ENCODE results near the gene NFIX. TPM values are rescaled to one million over a fixed set of nuclear protein-coding genes. Genes with fewer than 3 reads are reported as not detected.

Gene NFIX
- total RNA-seq, 1 donor from 2014 or later = 6.7 TPM

DNA sequence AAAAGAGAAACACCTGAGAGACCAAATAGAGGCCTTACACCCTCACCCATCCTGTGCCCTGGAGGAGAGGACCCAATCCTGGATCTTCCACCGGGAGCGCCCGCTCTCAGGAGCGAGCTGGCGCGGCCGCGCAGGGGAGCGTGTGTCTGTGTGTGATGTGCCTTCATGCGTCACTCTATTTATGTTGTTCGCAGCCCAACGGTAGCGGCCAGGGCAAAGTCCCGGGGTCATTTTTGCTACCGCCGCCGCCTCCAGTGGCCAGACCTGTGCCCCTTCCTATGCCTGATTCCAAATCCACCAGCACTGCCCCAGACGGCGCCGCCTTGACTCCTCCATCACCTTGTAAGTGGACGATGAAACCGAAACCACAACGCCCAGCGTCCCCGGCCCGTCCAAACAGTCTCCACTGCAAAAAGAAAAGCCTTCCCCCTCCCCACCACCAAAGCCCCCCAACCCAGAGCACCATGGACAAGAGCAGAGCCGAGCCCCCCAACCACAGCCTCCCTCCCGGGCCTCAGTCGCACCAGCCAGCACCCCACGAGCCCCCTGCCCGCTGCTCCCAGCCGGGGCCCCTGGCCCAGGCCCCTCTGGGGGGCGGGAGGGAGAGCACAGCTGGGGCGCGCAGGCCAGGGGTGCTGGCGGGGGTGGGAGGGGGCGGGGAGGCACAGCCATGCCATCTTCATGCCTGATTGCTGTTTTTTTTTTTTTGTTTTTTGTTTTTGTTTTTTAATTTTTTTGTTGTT is 92.7 kb downstream of the NFIX start:
- H3K4me3 ChIP-seq (ENCODE audit: low read depth, low read length) = peak overlapping the region; percentile 20
- no peaks in the 10 kb centered on the region for H3K36me3 ChIP-seq (ENCODE audit: control insufficient read depth, insufficient read depth, low read length)
- H3K27me3 ChIP-seq (ENCODE audit: control insufficient read depth, insufficient read depth, low read length) = no peaks in the 10 kb centered on the region
- TF ChIP-seq CTCF (IDR thresholded peaks at IDR 0.05; ENCODE audit: insufficient read depth, low read length, poor library complexity, severe bottlenecking) = no peak
- no peak for DNase-seq (ENCODE audit: low read depth)

- Histone ChIP-seq H3K4me3 (ENCODE audit: low read depth, low read length) (no peak overlapping the region), H3K27me3 (ENCODE audit: control insufficient read depth, insufficient read depth, low read length) (peaks cover under 1% of the 10 kb centered on the region), H3K36me3 (ENCODE audit: control insufficient read depth, insufficient read depth, low read length) (no peaks in the 10 kb centered on the region)
- peak; percentile 45 for TF ChIP-seq CTCF (IDR thresholded peaks at IDR 0.05; ENCODE audit: insufficient read depth, low read length, poor library complexity, severe bottlenecking)
- no peak for DNase-seq (ENCODE audit: low read depth)
Measured at GRCh38 chr19:13089139-13089856, 94.0 kb downstream of the NFIX start.

GRCh38 chr19:13089857-13090507 is 94.7 kb downstream of the NFIX start:
- TF ChIP-seq CTCF (IDR thresholded peaks at IDR 0.05; ENCODE audit: insufficient read depth, low read length, poor library complexity, severe bottlenecking) = no peak
- H3K27me3 ChIP-seq (ENCODE audit: control insufficient read depth, insufficient read depth, low read length) = peaks cover 6% of the 10 kb centered on the region
- H3K4me3 ChIP-seq (ENCODE audit: low read depth, low read length) = no peak overlapping the region
- H3K36me3 ChIP-seq (ENCODE audit: control insufficient read depth, insufficient read depth, low read length) = peaks cover 1% of the 10 kb centered on the region
- DNase-seq (ENCODE audit: low read depth) = no peak

DNA sequence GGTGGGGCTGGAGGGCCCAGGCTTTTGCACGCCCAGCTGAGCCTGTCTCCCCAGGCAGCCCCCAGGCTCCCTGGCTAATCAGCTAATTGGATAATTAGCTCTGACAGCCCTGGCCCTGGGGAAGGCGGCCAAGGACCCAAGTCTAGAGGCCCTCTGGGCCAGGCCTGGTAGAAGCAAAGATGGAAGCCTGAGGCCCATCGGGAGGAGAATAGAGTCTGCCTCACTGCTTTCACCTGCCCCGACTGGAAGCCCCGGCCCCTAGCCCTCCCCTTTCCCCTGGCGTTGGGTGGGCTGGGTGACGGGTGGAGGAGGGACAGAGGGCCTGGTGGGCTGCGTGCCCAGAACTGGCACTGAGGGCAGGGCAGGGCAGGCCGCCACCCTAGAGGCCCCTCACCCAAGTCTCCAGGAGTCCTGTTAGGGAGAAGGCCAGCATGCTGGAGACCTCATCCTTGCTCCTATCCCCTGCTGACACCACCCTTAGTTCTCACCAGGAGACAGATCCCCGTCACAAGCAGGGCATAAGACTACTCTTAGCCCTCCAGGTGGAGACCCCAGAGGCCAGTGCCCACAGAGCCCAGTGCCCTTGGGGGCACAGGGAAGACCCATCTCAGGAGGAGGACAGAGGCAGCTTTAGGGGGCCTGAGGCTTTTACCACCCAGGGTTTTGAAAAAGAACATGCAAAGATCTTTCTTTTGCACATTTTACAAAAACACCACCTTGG is 95.4 kb downstream of the NFIX start:
- DNase-seq (ENCODE audit: low read depth) = no peak
- Histone ChIP-seq H3K4me3 (ENCODE audit: low read depth, low read length) (no peak overlapping the region), H3K36me3 (ENCODE audit: control insufficient read depth, insufficient read depth, low read length) (peaks cover 1% of the 10 kb centered on the region), H3K27me3 (ENCODE audit: control insufficient read depth, insufficient read depth, low read length) (peaks cover 12% of the 10 kb centered on the region)
- no peak for TF ChIP-seq CTCF (IDR thresholded peaks at IDR 0.05; ENCODE audit: insufficient read depth, low read length, poor library complexity, severe bottlenecking)

DNA sequence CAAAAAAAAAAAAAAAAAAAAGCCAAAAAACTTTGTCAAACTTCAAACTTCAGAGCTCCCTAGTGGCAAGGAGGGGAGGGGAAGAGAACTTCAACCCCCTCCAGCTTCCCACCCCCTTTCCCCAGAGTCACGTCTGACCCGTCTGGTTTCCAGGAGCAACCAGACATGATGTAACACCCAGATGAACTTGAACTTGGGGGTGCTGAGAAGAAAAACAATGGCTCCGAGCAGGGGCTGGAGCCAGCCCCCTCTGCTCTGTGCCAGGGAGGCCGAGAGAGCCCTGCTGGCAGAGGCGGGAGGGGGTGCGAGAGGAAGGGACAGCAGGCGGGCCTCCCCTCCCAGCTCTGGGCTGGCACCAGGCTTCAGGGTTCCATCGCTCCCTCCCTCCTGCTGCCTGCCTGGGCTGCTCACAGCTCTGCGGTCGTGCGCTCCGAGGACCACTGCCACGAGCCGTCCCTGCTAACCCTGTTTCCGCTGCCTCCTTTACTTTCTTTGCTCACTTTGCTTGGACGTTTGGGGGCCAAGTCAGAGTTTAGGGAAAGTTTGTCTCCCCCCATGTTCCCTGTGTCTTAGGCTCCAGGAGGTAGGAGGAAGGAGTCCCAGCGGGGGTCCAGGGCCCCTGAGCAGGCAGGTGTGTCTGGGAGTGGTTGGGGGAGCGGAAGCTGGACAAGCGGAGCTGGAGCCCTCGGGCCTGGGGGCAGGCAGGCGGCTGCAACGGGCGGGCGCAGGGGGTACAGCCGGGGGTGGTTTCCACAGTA is 96.3 kb downstream of the NFIX start:
- peaks cover 1% of the 10 kb centered on the region for H3K36me3 ChIP-seq (ENCODE audit: control insufficient read depth, insufficient read depth, low read length)
- H3K27me3 ChIP-seq (ENCODE audit: control insufficient read depth, insufficient read depth, low read length) = peaks cover 21% of the 10 kb centered on the region
- TF ChIP-seq CTCF (IDR thresholded peaks at IDR 0.05; ENCODE audit: insufficient read depth, low read length, poor library complexity, severe bottlenecking) = no peak
- peak; percentile 58 for DNase-seq (ENCODE audit: low read depth)
- H3K4me3 ChIP-seq (ENCODE audit: low read depth, low read length) = no peak overlapping the region
